HCT116 (cell line): Measurements from ENCODE around the gene SBNO2. TPM values are rescaled to one million over a fixed set of nuclear protein-coding genes. Genes with fewer than 3 reads are reported as not detected.

Experiments used
- ATAC-seq: fragments of 200-7000 bp; cut with Tn5 transposase; 2 replicates; pipeline ENCODE4 v1.9.1; 2020; ENCODE audit warnings: mild to moderate bottlenecking, moderate library complexity
- BruUV-seq: library from RNA; stranded (reverse); fragments of 400-500 nt; replicated peaks from 2 replicates; lab custom pipeline; 2021; lab: Mats Ljungman, UMichigan
- CTCF ChIA-PET: fragments of 300-600 bp; sonication (Branson Sonifier 250); formaldehyde crosslinking; loops from one replicate; lab custom pipeline; 2021; ENCODE audit warnings: antibody characterized with exemption; lab: Charles Lee
- POLR2A ChIA-PET: fragments of 300-600, 350-600 bp; sonication (Branson Sonifier 250); formaldehyde crosslinking; loops from one replicate; lab custom pipeline; 2021; ENCODE audit warnings: antibody characterized with exemption; lab: Charles Lee
- RAD21 ChIA-PET, 2 experiments: fragments of 300-600 bp; sonication (Branson Sonifier 250); formaldehyde crosslinking; loops; one replicate each; lab custom pipeline; 2023; ENCODE audit warnings: low total read pairs in 2 of 2; ENCODE audit not compliant: uncharacterized antibody in 2 of 2, unreplicated experiment in 2 of 2, low non-redundant PET in 1 of 2; lab: Charles Lee
- DNase-seq: peaks from one replicate; pipeline ENCODE4 v3.0.0-alpha.2; 2010; ENCODE audit warnings: low read depth, low spot score
- H2AFZ ChIP-seq: fragments of 200-600 bp; shearing (Covaris generic), sonication (generic); 2 replicates; pipeline ENCODE4 v1.6.1; 2017; ENCODE audit warnings: low read depth, mixed run types, mixed read lengths, antibody characterized with exemption, low read length; ENCODE audit not compliant: poor library complexity, severe bottlenecking
- H3K27ac ChIP-seq: 2 replicates; pipeline ENCODE4 v1.5.1; 2012; ENCODE audit warnings: low read depth, low read length
- H3K27me3 ChIP-seq: fragments of 200-600 bp; sonication (generic); 2 replicates; pipeline ENCODE4 v1.6.1; 2016; ENCODE audit warnings: mixed run types, low read length, mixed read lengths; ENCODE audit not compliant: insufficient read depth
- H3K36me3 ChIP-seq, 2 experiments: fragments of 200-500 bp in 1 of 2; fragments of 200-600 bp in 1 of 2; sonication (Bioruptor generic) in 1 of 2; sonication (generic) in 1 of 2; 2 replicates each; pipeline versions ENCODE4 v1.5.1 to v1.6.1; 2014 to 2016; ENCODE audit warnings: low read length in 2 of 2, inconsistent platforms in 1 of 2, mixed read lengths in 1 of 2, mixed run types in 1 of 2; ENCODE audit not compliant: insufficient read depth in 2 of 2, control insufficient read depth in 1 of 2
- H3K4me1 ChIP-seq, 2 experiments: fragments of 200-600 bp in 1 of 2; sonication (generic) in 1 of 2; 2 replicates each; pipeline versions ENCODE4 v1.5.1 to v1.6.1; 2012 to 2017; ENCODE audit warnings: low read length in 2 of 2, inconsistent platforms in 1 of 2, mild to moderate bottlenecking in 1 of 2, mixed read lengths in 1 of 2, mixed run types in 1 of 2, moderate library complexity in 1 of 2; ENCODE audit not compliant: insufficient read depth in 2 of 2, control insufficient read depth in 1 of 2
- H3K4me2 ChIP-seq: fragments of 200-600 bp; sonication (generic); 2 replicates; pipeline ENCODE4 v1.6.1; 2017; ENCODE audit warnings: mixed run types, low read length, mixed read lengths
- H3K4me3 ChIP-seq, 2 experiments: fragments of 200-600 bp in 1 of 2; sonication (generic) in 1 of 2; replicated peaks in 1 of 2; 2 replicates each; pipeline ENCODE4 v1.5.1; 2011 to 2016; ENCODE audit warnings: low read length in 2 of 2, control low read depth in 1 of 2, low read depth in 1 of 2, mild to moderate bottlenecking in 1 of 2, mixed read lengths in 1 of 2, mixed run types in 1 of 2
- H3K79me2 ChIP-seq: fragments of 200-600 bp; sonication (generic); 2 replicates; pipeline ENCODE4 v1.6.1; 2017; ENCODE audit warnings: mild to moderate bottlenecking, mixed run types, low read length, moderate library complexity, mixed read lengths; ENCODE audit not compliant: insufficient read depth
- H3K9ac ChIP-seq: fragments of 200-600 bp; sonication (generic); 2 replicates; pipeline ENCODE4 v1.6.1; 2016; ENCODE audit warnings: low read length, mixed read lengths
- H3K9me2 ChIP-seq: fragments of 200-600 bp; sonication (generic), shearing (Covaris generic); 2 replicates; pipeline ENCODE4 v1.6.1; 2017; ENCODE audit warnings: mixed run types, mild to moderate bottlenecking, moderate library complexity; ENCODE audit not compliant: insufficient read depth
- H3K9me3 ChIP-seq, 2 experiments: fragments of 200-500 bp in 1 of 2; fragments of 200-600 bp in 1 of 2; sonication (Bioruptor generic) in 1 of 2; sonication (generic) in 1 of 2; 2 replicates each; pipeline ENCODE4 v1.6.1; 2014 to 2017; ENCODE audit warnings: low read length in 2 of 2, mixed read lengths in 2 of 2, inconsistent platforms in 1 of 2, low read depth in 1 of 2, mild to moderate bottlenecking in 1 of 2, mixed run types in 1 of 2, moderate library complexity in 1 of 2; ENCODE audit not compliant: control insufficient read depth in 1 of 2, insufficient read depth in 1 of 2
- H4K20me1 ChIP-seq: fragments of 200-600 bp; sonication (generic), shearing (Covaris generic); 2 replicates; pipeline ENCODE4 v1.6.1; 2017; ENCODE audit warnings: mixed run types, mild to moderate bottlenecking, moderate library complexity; ENCODE audit not compliant: insufficient read depth
- CEBPB ChIP-seq: IDR thresholded peaks from 2 replicates; pipeline ENCODE4 v1.6.1; 2012; ENCODE audit warnings: low read depth
- EZH2phosphoT487 ChIP-seq: fragments of 200-600 bp; IDR thresholded peaks from 2 replicates; pipeline ENCODE4 v1.6.1; 2018; ENCODE audit warnings: antibody characterized with exemption, borderline replicate concordance
- FOSL1 ChIP-seq: IDR thresholded peaks from 2 replicates; pipeline ENCODE4 v1.6.1; 2012; ENCODE audit warnings: low read depth
- JUND ChIP-seq: IDR thresholded peaks from 2 replicates; pipeline ENCODE4 v1.6.1; 2012
- MAX ChIP-seq: IDR thresholded peaks from 2 replicates; pipeline ENCODE4 v1.6.1; 2012
- POLR2A ChIP-seq: IDR thresholded peaks from 2 replicates; pipeline ENCODE4 v1.7.0; 2011; ENCODE audit warnings: borderline replicate concordance; ENCODE audit not compliant: insufficient read depth, insufficient read length; ENCODE audit errors: extremely low read depth
- SP1 ChIP-seq: IDR thresholded peaks from 2 replicates; pipeline ENCODE4 v1.6.1; 2012; ENCODE audit warnings: low read depth
- SRF ChIP-seq: IDR thresholded peaks from 2 replicates; pipeline ENCODE4 v1.6.1; 2012; ENCODE audit warnings: low read depth
- TCF7L2 ChIP-seq: IDR thresholded peaks from 2 replicates; pipeline ENCODE4 v1.7.0; 2011; ENCODE audit warnings: borderline replicate concordance, inconsistent platforms; ENCODE audit not compliant: insufficient read depth, insufficient read length; ENCODE audit errors: extremely low read depth
- YY1 ChIP-seq: IDR thresholded peaks from 2 replicates; pipeline ENCODE4 v1.6.1; 2011; ENCODE audit warnings: low read length, low read depth, moderate library complexity, mild to moderate bottlenecking; ENCODE audit not compliant: insufficient replicate concordance; ENCODE audit errors: extremely low read depth
- ZBTB33 ChIP-seq: IDR thresholded peaks from 2 replicates; pipeline ENCODE4 v1.6.1; 2011; ENCODE audit warnings: mild to moderate bottlenecking, low read length, moderate library complexity; ENCODE audit not compliant: insufficient replicate concordance; ENCODE audit errors: extremely low read depth
- ZFX ChIP-seq: fragments of 450-650 bp; IDR thresholded peaks from 2 replicates; pipeline ENCODE4 v1.6.1; 2017
- ZNF274 ChIP-seq: fragments of 200-500 bp; sonication (Bioruptor generic); IDR thresholded peaks from 2 replicates; pipeline ENCODE4 v1.6.1; 2014; ENCODE audit warnings: mild to moderate bottlenecking, low read depth, low read length, inconsistent platforms
- intact Hi-C: fragments of 100-400 bp; cut with micrococcal nuclease; formaldehyde crosslinking; loops from 2 replicates; pipeline ENCODE4 v1.10.0; 2022
- total RNA-seq: library from RNA; stranded (reverse); gene quantifications from one replicate; pipeline ENCODE4 v1.2.1, GENCODE V29; 2021; ENCODE audit not compliant: unreplicated experiment

The SBNO2 gene
- total RNA-seq, 1 experiment from 2014 or later = 66.4 TPM

- TF ChIP-seq EZH2phosphoT487 (no peak), SP1 (no peak), MAX (no peak), YY1 (no peak), TCF7L2 (no peak), POLR2A (no peak), CEBPB (no peak), ZFX (no peak), SRF (no peak), ZNF274 (no peak), FOSL1 (no peak), ZBTB33 (no peak), JUND (no peak)
- no peak for DNase-seq
- Histone ChIP-seq H3K4me3 (no peak overlapping the region), H4K20me1 (no peaks in the 10 kb centered on the region), H3K36me3 (peaks cover 22 to 45% of the 10 kb centered on the region in 2 experiments; a peak in 3 of 4 replicates), H3K9me3 (no peaks in the 10 kb centered on the region), H3K9me2 (no peaks in the 10 kb centered on the region), H3K27me3 (no peaks in the 10 kb centered on the region), H2AFZ (no peak overlapping the region), H3K27ac (peak overlapping the region; percentile 10; the same call in 1 of the 2 replicates), H3K4me1 (peaks cover under 1 to 2% of the 10 kb centered on the region in 2 experiments; a peak in 2 of 4 replicates), H3K79me2 (peaks cover 30% of the 10 kb centered on the region), H3K4me2 (no peak overlapping the region), H3K9ac (no peak overlapping the region)
- RAD21 ChIA-PET = no interaction called here
- POLR2A ChIA-PET = interaction anchor here (1.1 kb wide), 1 partner anchor 24 kb away, joined by 3 read pairs; no protein-coding TSS in a partner anchor
- CTCF ChIA-PET = no interaction called here
- no TSS peak for BruUV-seq
- intact Hi-C loops = no loop called here
- no peak for ATAC-seq
These were observed 85.6 kb downstream of the SBNO2 start for GRCh38 chr19:1088416-1089010.
